ENCODE results near the gene ACY1. TPM values are rescaled to one million over a fixed set of nuclear protein-coding genes. Genes with fewer than 3 reads are reported as not detected.

ACY1 gene
- total and polyA plus RNA-seq, 2 of the 13 experiments (the other 11 are each of a cell fraction or from before 2014, with no cell fraction given): 113 to 162 TPM

DNA sequence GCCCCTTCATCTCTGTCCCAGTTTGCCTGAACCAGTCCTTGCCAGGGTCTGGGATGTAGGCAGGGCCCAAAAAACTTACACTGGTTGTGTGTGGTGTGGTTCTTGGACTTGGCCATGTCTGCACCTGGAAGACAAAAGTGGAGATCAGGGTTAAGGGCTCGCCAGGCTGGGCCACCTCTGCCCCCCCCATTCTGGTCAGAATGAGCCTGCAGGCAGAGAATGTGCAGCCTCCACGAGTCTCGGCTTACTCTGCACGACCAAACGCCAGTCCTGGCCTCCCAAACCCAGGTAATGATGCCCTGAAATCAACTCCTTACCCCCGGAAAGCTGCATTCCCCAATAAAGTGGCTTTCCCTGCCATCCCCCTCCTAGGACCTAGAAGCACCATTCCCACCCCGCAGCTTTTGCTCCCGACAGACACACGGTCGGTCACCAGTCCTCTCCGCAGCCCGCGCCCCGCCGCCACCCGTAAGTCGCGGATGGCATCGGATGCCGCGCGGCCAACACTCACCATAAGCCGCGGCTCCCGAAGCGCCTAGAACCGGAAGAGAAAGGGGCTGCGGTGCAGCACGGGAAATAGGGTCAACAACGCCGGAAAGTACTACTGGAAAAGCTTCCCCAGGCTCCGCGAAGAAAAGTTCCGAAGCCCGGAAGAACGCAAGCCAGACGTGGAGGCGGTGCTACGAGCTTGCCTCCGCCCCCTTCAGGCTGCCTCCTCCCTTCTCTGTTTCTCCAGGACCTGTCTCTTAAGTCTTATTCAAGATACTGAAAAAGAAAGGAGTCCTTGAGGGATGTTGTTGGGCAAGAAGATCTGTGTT, 12.2 kb downstream of the ACY1 start, which contains the start of gene RPL29 (continued):
- TF ChIP-seq FOXA3 (CRISPR knock-in tag; IDR thresholded peaks at IDR 0.05) (peak; percentile 79), MEIS1 (CRISPR knock-in tag; IDR thresholded peaks at IDR 0.05; ENCODE audit: borderline replicate concordance) (peak; percentile 61; the same call in 1 of the 2 replicates), GFI1 (CRISPR knock-in tag; IDR thresholded peaks at IDR 0.05; ENCODE audit: borderline replicate concordance) (peak; percentile 82), SNAPC2 (CRISPR knock-in tag; IDR thresholded peaks at IDR 0.05) (0 out of 2 replicates have a peak, but pooled peaks have one; percentile 86), NRL (CRISPR knock-in tag; IDR thresholded peaks at IDR 0.05; ENCODE audit: borderline replicate concordance) (peak; percentile 92), ZNF660 (CRISPR knock-in tag; IDR thresholded peaks at IDR 0.05; ENCODE audit: borderline replicate concordance, low read depth) (no peak), KDM2A (CRISPR knock-in tag; IDR thresholded peaks at IDR 0.05; ENCODE audit: borderline replicate concordance, low read depth) (peak; percentile 92), ZMYM4 (CRISPR knock-in tag; IDR thresholded peaks at IDR 0.05) (peak; percentile 83; the same call in 1 of the 2 replicates), BORCS8-MEF2B (CRISPR knock-in tag; IDR thresholded peaks at IDR 0.05) (peak; percentile 96; the same call in 1 of the 2 replicates), FLYWCH1 (CRISPR knock-in tag; IDR thresholded peaks at IDR 0.05) (0 out of 2 replicates have a peak, but pooled peaks have one; percentile 61), ARNTL (CRISPR knock-in tag; IDR thresholded peaks at IDR 0.05) (peak; percentile 74; the same call in 1 of the 2 replicates), KLF6 (CRISPR knock-in tag; IDR thresholded peaks at IDR 0.05) (peak; percentile 93), TBX3 (IDR thresholded peaks at IDR 0.05; ENCODE audit: borderline replicate concordance) (0 out of 2 replicates have a peak, but pooled peaks have one; percentile 39), YEATS4 (CRISPR knock-in tag; IDR thresholded peaks at IDR 0.05; ENCODE audit: borderline replicate concordance) (peak; percentile 97), DMAP1 (CRISPR knock-in tag; IDR thresholded peaks at IDR 0.05) (peak; percentile 97), FOSL2 (CRISPR knock-in tag; IDR thresholded peaks at IDR 0.05) (peak; percentile 57), ZNF121 (CRISPR knock-in tag; IDR thresholded peaks at IDR 0.05) (no peak), ZSCAN22 (CRISPR knock-in tag; IDR thresholded peaks at IDR 0.05) (peak; percentile 51; the same call in 1 of the 2 replicates)
- TF ChIP-seq, protein P1, sequence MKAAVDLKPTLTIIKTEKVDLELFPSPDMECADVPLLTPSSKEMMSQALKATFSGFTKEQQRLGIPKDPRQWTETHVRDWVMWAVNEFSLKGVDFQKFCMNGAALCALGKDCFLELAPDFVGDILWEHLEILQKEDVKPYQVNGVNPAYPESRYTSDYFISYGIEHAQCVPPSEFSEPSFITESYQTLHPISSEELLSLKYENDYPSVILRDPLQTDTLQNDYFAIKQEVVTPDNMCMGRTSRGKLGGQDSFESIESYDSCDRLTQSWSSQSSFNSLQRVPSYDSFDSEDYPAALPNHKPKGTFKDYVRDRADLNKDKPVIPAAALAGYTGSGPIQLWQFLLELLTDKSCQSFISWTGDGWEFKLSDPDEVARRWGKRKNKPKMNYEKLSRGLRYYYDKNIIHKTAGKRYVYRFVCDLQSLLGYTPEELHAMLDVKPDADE (CRISPR knock-in tag; IDR thresholded peaks at IDR 0.05): peak; percentile 71; the same call in 1 of the 2 replicates
- TF ChIP-seq, protein P2, sequence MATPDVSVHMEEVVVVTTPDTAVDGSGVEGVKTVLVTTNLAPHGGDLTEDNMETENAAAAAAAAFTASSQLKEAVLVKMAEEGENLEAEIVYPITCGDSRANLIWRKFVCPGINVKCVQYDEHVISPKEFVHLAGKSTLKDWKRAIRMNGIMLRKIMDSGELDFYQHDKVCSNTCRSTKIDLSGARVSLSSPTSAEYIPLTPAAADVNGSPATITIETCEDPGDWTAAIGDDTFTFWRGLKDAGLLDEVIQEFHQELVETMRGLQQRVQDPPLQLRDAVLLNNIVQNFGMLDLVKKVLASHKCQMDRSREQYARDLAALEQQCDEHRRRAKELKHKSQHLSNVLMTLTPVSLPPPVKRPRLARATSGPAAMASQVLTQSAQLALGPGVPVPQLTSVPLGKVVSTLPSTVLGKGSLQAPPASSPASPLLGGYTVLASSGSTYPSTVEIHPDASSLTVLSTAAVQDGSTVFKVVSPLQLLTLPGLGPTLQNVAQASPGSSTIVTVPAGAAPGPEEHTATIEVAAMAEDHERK (CRISPR knock-in tag; IDR thresholded peaks at IDR 0.05; ENCODE audit: low read depth): 0 out of 2 replicates have a peak, but pooled peaks have one; percentile 54

Data from HepG2 (cell line).